ENCODE measurements around the gene TCF21. TPM values are rescaled to one million over a fixed set of nuclear protein-coding genes. Genes with fewer than 3 reads are reported as not detected.
A peak's percentile ranks its signal among the peaks of the same experiment; 100 is the strongest.

Gene TCF21
- not detected for total RNA-seq (ENCODE audit: unreplicated experiment)
- long read RNA-seq = 0 reads

DNA sequence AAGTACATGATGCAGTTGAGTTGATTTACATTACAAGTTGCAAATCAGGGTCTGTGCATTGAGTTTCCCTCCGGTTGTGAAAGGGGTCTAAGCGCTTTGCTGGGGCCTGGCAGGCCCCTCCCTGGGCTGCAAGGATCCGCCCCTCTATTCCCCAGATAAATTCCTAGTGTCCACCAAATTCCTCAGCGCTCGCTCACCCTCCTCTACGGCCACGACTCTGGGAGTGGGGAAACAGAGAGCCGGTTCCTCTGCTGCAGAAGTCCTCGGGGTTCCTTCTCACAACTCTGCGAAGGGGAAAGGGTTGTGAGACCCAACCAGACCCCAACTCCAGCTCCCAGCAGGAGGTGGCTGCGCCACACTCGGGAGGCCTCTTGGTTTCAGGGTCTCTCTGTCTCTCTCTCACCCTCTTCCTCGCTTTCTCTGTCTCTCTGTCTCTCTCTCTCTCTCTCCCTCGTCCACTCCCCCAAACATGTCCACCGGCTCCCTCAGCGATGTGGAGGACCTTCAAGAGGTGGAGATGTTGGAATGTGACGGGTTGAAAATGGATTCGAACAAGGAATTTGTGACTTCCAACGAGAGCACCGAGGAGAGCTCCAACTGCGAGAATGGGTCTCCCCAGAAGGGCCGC lies at the start of gene TCF21:
TSS of gene TCF21 (plus strand) at position 185 of the 628 bp plus-strand sequence. CDS start at position 470, 285 bp downstream.
- peaks cover 29% of the 10 kb centered on the region for H3K4me1 Mint-ChIP-seq (ENCODE audit: unreplicated experiment)
- H3K27me3 Mint-ChIP-seq (ENCODE audit: unreplicated experiment) = peaks cover 25% of the 10 kb centered on the region
- peak within 1 kb of the TSS; percentile 85 for H3K4me3 Mint-ChIP-seq (ENCODE audit: unreplicated experiment)
- no peaks in the 10 kb centered on the region for H3K9me3 Mint-ChIP-seq (ENCODE audit: unreplicated experiment)
- no peak within 1 kb of the TSS for H3K27ac Mint-ChIP-seq (ENCODE audit: unreplicated experiment)
- DNase-seq (ENCODE audit: low spot score) = no peak
- TF ChIP-seq, protein P1, sequence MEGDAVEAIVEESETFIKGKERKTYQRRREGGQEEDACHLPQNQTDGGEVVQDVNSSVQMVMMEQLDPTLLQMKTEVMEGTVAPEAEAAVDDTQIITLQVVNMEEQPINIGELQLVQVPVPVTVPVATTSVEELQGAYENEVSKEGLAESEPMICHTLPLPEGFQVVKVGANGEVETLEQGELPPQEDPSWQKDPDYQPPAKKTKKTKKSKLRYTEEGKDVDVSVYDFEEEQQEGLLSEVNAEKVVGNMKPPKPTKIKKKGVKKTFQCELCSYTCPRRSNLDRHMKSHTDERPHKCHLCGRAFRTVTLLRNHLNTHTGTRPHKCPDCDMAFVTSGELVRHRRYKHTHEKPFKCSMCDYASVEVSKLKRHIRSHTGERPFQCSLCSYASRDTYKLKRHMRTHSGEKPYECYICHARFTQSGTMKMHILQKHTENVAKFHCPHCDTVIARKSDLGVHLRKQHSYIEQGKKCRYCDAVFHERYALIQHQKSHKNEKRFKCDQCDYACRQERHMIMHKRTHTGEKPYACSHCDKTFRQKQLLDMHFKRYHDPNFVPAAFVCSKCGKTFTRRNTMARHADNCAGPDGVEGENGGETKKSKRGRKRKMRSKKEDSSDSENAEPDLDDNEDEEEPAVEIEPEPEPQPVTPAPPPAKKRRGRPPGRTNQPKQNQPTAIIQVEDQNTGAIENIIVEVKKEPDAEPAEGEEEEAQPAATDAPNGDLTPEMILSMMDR (IDR thresholded peaks at IDR 0.05; ENCODE audit: unreplicated experiment) = no peak
- no peaks in the 10 kb centered on the region for H3K36me3 Mint-ChIP-seq (ENCODE audit: low read depth, unreplicated experiment)

DNA sequence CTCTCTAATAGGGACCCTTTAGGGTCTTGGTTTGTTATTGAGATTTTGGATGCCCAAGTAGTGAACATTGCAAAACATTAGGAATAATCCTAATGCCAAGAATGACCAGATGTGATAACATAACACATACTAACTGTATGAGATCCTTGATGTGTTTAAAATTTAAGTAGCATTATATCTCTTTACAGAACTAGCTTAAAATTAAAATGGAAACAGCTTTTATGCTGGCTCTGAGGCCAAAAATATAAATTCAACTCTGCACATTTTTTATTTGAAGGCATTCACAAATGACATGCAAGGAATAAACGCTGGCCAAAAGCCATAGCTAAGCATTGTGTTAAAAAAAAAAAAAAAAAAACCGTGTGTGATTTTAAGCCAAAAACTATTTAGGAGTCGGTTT lies 47.7 kb upstream of the TCF21 start:
- Mint-ChIP-seq H3K4me1 (ENCODE audit: unreplicated experiment) (no peaks in the 10 kb centered on the region), H3K27ac (ENCODE audit: unreplicated experiment) (no peak overlapping the region), H3K4me3 (ENCODE audit: unreplicated experiment) (no peak overlapping the region), H3K9me3 (ENCODE audit: unreplicated experiment) (no peaks in the 10 kb centered on the region), H3K36me3 (ENCODE audit: low read depth, unreplicated experiment) (no peaks in the 10 kb centered on the region), H3K27me3 (ENCODE audit: unreplicated experiment) (peaks cover 4% of the 10 kb centered on the region)
- no peak for DNase-seq (ENCODE audit: low spot score)
- TF ChIP-seq, protein P1 (IDR thresholded peaks at IDR 0.05; ENCODE audit: unreplicated experiment) = no peak

DNA sequence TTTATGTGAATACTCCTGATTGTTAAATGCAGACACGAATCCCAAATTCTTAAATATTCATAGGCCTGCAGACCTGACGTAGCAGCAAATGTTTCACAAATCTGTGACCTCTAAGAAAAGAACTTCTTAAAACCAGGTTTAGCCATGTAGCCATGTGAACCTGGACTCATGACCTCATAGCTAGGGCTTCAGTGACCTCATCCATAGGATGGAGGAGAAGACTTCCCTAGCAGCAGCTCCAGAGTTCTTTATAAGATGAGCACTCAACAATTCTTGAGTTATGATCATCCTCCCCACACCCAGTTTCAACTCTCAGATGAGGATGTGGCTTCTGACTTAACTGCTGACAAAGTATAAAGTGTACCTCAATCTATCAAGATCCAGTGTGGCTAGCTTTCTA lies 45.8 kb upstream of the TCF21 start:
- Mint-ChIP-seq H3K27ac (ENCODE audit: unreplicated experiment) (no peak overlapping the region), H3K4me3 (ENCODE audit: unreplicated experiment) (no peak overlapping the region), H3K36me3 (ENCODE audit: low read depth, unreplicated experiment) (no peaks in the 10 kb centered on the region), H3K9me3 (ENCODE audit: unreplicated experiment) (no peaks in the 10 kb centered on the region), H3K4me1 (ENCODE audit: unreplicated experiment) (no peaks in the 10 kb centered on the region), H3K27me3 (ENCODE audit: unreplicated experiment) (peaks cover 4% of the 10 kb centered on the region)
- TF ChIP-seq, protein P1 (IDR thresholded peaks at IDR 0.05; ENCODE audit: unreplicated experiment) = no peak
- no peak for DNase-seq (ENCODE audit: low spot score)

DNA sequence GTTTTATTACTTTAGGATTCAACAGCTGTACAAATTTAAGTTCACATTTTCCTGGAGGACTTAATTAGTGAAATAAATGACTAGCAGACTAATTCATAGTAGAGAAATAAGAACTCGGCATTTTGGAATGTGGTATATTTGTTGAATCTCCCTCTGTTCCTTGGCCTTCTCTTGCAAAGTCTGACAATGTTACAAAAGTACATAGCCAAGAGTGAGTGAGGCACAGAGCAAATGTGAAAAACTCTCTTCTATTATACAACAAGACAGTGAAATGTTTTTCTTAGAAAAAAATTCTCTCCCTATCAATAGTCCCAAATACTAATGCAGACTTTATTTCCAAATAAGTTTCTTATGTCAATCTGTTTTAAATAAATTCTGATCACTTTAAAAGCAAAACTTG lies 44.2 kb upstream of the TCF21 start:
- Mint-ChIP-seq H3K9me3 (ENCODE audit: unreplicated experiment) (no peaks in the 10 kb centered on the region), H3K4me3 (ENCODE audit: unreplicated experiment) (no peak overlapping the region), H3K27me3 (ENCODE audit: unreplicated experiment) (no peaks in the 10 kb centered on the region), H3K4me1 (ENCODE audit: unreplicated experiment) (no peaks in the 10 kb centered on the region), H3K36me3 (ENCODE audit: low read depth, unreplicated experiment) (no peaks in the 10 kb centered on the region), H3K27ac (ENCODE audit: unreplicated experiment) (no peak overlapping the region)
- DNase-seq (ENCODE audit: low spot score) = no peak
- TF ChIP-seq, protein P1 (IDR thresholded peaks at IDR 0.05; ENCODE audit: unreplicated experiment) = no peak

DNA sequence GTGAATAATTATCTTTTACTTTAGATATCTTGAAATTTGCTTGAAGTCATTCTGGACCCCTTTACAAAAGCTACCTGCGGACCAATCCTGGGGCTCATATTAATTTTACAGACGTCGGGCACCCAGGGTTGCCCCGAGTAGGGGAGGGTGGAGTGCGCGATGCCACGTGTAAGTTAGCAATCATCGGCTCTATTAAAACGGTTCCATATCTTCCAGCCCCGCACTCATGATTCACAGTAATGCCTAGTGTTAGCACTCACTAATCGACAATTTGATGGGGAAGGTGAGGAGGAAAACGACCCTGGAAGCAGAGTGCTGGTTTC lies 34.9 kb upstream of the TCF21 start:
- peaks cover 4% of the 10 kb centered on the region for H3K27me3 Mint-ChIP-seq (ENCODE audit: unreplicated experiment)
- peak overlapping the region; percentile 89 for H3K4me3 Mint-ChIP-seq (ENCODE audit: unreplicated experiment)

More for the DNA sequence above, 34.9 kb upstream of the TCF21 start:
- H3K4me1 Mint-ChIP-seq (ENCODE audit: unreplicated experiment) = peaks cover 9% of the 10 kb centered on the region
- TF ChIP-seq, protein P1 (IDR thresholded peaks at IDR 0.05; ENCODE audit: unreplicated experiment) = no peak
- no peaks in the 10 kb centered on the region for H3K36me3 Mint-ChIP-seq (ENCODE audit: low read depth, unreplicated experiment)
- no peak for DNase-seq (ENCODE audit: low spot score)
- H3K27ac Mint-ChIP-seq (ENCODE audit: unreplicated experiment) = no peak overlapping the region
- H3K9me3 Mint-ChIP-seq (ENCODE audit: unreplicated experiment) = no peaks in the 10 kb centered on the region
